GM12878 (cell line): ENCODE data around the gene IFT122. TPM values are rescaled to one million over a fixed set of nuclear protein-coding genes. Genes with fewer than 3 reads are reported as not detected.

ENCODE experiments used
- ATAC-seq: fragments of 200-7000 bp; cut with Tn5 transposase; 3 replicates; pipeline ENCODE4 v1.9.1; 2020; ENCODE audit warnings: mild to moderate bottlenecking, moderate library complexity
- BruUV-seq: library from RNA; stranded (reverse); fragments of 400-500 nt; replicated peaks from 2 replicates; lab custom pipeline; 2021; lab: Mats Ljungman, UMichigan
- CTCF ChIA-PET: fragments of 300-600 bp; sonication (Branson Sonifier 250); formaldehyde crosslinking; extraction: SDS; loops from one replicate; lab custom pipeline; 2021; ENCODE audit warnings: inconsistent platforms; lab: Yijun Ruan, JAX
- POLR2A ChIA-PET: fragments of 350-600 bp; formaldehyde crosslinking; extraction: SDS; loops from one replicate; lab custom pipeline; 2021; ENCODE audit warnings: inconsistent platforms; lab: Charles Lee
- RAD21 ChIA-PET: fragments of 300-600 bp; sonication (Branson Sonifier 250); formaldehyde crosslinking; loops from one replicate; lab custom pipeline; 2023; ENCODE audit warnings: antibody characterized with exemption; ENCODE audit not compliant: unreplicated experiment; lab: Charles Lee
- SMC1A ChIA-PET: fragments of 300-600 bp; sonication (Branson Sonifier 250); formaldehyde crosslinking; loops from one replicate; lab custom pipeline; 2023; ENCODE audit not compliant: unreplicated experiment, uncharacterized antibody; lab: Charles Lee
- DNase-seq: peaks from one replicate; pipeline ENCODE4 v3.0.0-alpha.2; 2011; ENCODE audit warnings: low read depth, low spot score
- FAIRE-seq: peaks from 3 replicates; lab custom pipeline; 2011; peaks lifted over from hg19 to GRCh38; lab: Jason Lieb, UNC
- H2AFZ ChIP-seq: 2 replicates; pipeline ENCODE4 v1.6.0; 2011; ENCODE audit warnings: low read depth, low read length, control low read depth; ENCODE audit not compliant: control insufficient read depth
- H3K27ac ChIP-seq: 2 replicates; pipeline ENCODE4 v1.5.1; 2011; ENCODE audit warnings: control low read depth; ENCODE audit not compliant: control insufficient read depth, insufficient read depth
- H3K27me3 ChIP-seq, 2 experiments: replicated peaks in 1 of 2; 2 replicates each; pipeline versions ENCODE4 v1.6.0 to v1.6.1; 2011; ENCODE audit warnings: low read length in 1 of 2; ENCODE audit not compliant: control insufficient read depth in 2 of 2, insufficient read depth in 2 of 2
- H3K36me3 ChIP-seq, 2 experiments: 2 replicates each; pipeline ENCODE4 v1.5.1; 2011; ENCODE audit warnings: low read length in 1 of 2; ENCODE audit not compliant: control insufficient read depth in 2 of 2, insufficient read depth in 2 of 2
- H3K4me1 ChIP-seq: 2 replicates; pipeline ENCODE4 v1.6.1; 2011; ENCODE audit warnings: mild to moderate bottlenecking, low read length, moderate library complexity, mixed read lengths; ENCODE audit not compliant: control insufficient read depth, insufficient read depth
- H3K4me2 ChIP-seq: 2 replicates; pipeline ENCODE4 v1.6.0; 2011; ENCODE audit warnings: control low read depth; ENCODE audit not compliant: control insufficient read depth, insufficient read depth
- H3K4me3 ChIP-seq: fragments of 200-600 bp; sonication (generic); 2 replicates; pipeline ENCODE4 v1.5.1; 2016
- H3K79me2 ChIP-seq: 2 replicates; pipeline ENCODE4 v1.6.0; 2011; ENCODE audit warnings: low read length; ENCODE audit not compliant: control insufficient read depth, insufficient read depth
- H3K9ac ChIP-seq: 2 replicates; pipeline ENCODE4 v1.8.0; 2011; ENCODE audit warnings: low read length, control low read depth, mixed read lengths; ENCODE audit not compliant: control insufficient read depth, insufficient read depth
- H3K9me3 ChIP-seq: replicated peaks from 3 replicates; pipeline ENCODE4 v1.5.1; 2011; ENCODE audit warnings: mild to moderate bottlenecking, low read length; ENCODE audit not compliant: control insufficient read depth, insufficient read depth
- H4K20me1 ChIP-seq: 2 replicates; pipeline ENCODE4 v1.6.0; 2011; ENCODE audit not compliant: control insufficient read depth, insufficient read depth
- ATF3 ChIP-seq: IDR thresholded peaks from 2 replicates; pipeline ENCODE4 v1.6.1; 2011; ENCODE audit warnings: low read depth, mild to moderate bottlenecking, low read length, moderate library complexity, borderline replicate concordance; ENCODE audit errors: extremely low read depth
- FOS ChIP-seq: IDR thresholded peaks from 3 replicates; pipeline ENCODE4 v1.6.1; 2011; ENCODE audit warnings: borderline replicate concordance; ENCODE audit not compliant: insufficient read length; ENCODE audit errors: extremely low read depth
- JUNB ChIP-seq: IDR thresholded peaks from 2 replicates; pipeline ENCODE4 v1.6.1; 2016; ENCODE audit warnings: antibody characterized with exemption, mild to moderate bottlenecking
- JUND ChIP-seq: IDR thresholded peaks from 2 replicates; pipeline ENCODE4 v1.6.1; 2012; ENCODE audit warnings: low read depth, mild to moderate bottlenecking, low read length, improper control_type of control experiment, moderate library complexity
- MYC ChIP-seq: IDR thresholded peaks from 2 replicates; pipeline ENCODE4 v1.6.1; 2011; ENCODE audit warnings: mild to moderate bottlenecking, low read length, moderate library complexity, inconsistent platforms; ENCODE audit not compliant: insufficient read depth, insufficient replicate concordance, insufficient read length, severe bottlenecking
- NFXL1 ChIP-seq: fragments of 450-650 bp; IDR thresholded peaks from 2 replicates; pipeline ENCODE4 v1.6.1; 2017; ENCODE audit warnings: antibody characterized with exemption, mild to moderate bottlenecking, borderline replicate concordance
- PML ChIP-seq: IDR thresholded peaks from 2 replicates; pipeline ENCODE4 v1.6.1; 2012; ENCODE audit warnings: low read length, inconsistent platforms
- RELA ChIP-seq: fragments of 450-650 bp; IDR thresholded peaks from 2 replicates; pipeline ENCODE4 v1.8.0; 2014; ENCODE audit warnings: borderline replicate concordance; ENCODE audit not compliant: partially characterized antibody
- RUNX3 ChIP-seq: IDR thresholded peaks from 2 replicates; pipeline ENCODE4 v1.6.1; 2012; ENCODE audit warnings: low read length, inconsistent platforms
- SMARCA5 ChIP-seq: fragments of 450-650 bp; IDR thresholded peaks from 2 replicates; pipeline ENCODE4 v1.6.1; 2017; ENCODE audit warnings: mild to moderate bottlenecking
- SPI1 ChIP-seq: IDR thresholded peaks from 2 replicates; pipeline ENCODE4 v1.6.1; 2011; ENCODE audit warnings: low read depth, mild to moderate bottlenecking, low read length, moderate library complexity, borderline replicate concordance; ENCODE audit not compliant: insufficient read depth
- STAT1 ChIP-seq: fragments of 450-650 bp; conservative IDR thresholded peaks from 2 replicates; pipeline ENCODE4 v1.6.1; 2014; ENCODE audit warnings: antibody characterized with exemption, mild to moderate bottlenecking
- ZBTB4 ChIP-seq: fragments of 450-650 bp; formaldehyde crosslinking; IDR thresholded peaks from 2 replicates; pipeline ENCODE4 v1.4.0; 2022; ENCODE audit warnings: mild to moderate bottlenecking, moderate library complexity
- ZNF24 ChIP-seq: fragments of 450-650 bp; IDR thresholded peaks from 2 replicates; pipeline ENCODE4 v1.6.1; 2017; ENCODE audit warnings: antibody characterized with exemption, mild to moderate bottlenecking
- ZNF592 ChIP-seq: fragments of 450-650 bp; IDR thresholded peaks from 2 replicates; pipeline ENCODE4 v1.6.1; 2017; ENCODE audit warnings: mild to moderate bottlenecking, moderate library complexity
- ZZZ3 ChIP-seq: IDR thresholded peaks from 2 replicates; pipeline ENCODE4 v1.6.1; 2011; ENCODE audit warnings: low read depth; ENCODE audit not compliant: control insufficient read depth, insufficient read length
- WGBS: methylation state at CpG from one replicate; pipeline ENCODE4 v1.1.6; 2016; ENCODE audit warnings: low lambda C conversion rate; ENCODE audit not compliant: insufficient replicate concordance, insufficient coverage; ENCODE audit errors: missing lambda C conversion rate; 5-methylcytosine and 5-hydroxymethylcytosine counted together
- in situ Hi-C: fragments of 300-500 bp; cut with MboI; formaldehyde crosslinking; loops from 9 replicates; pipeline ENCODE4 v1.14.3; 2018; ENCODE audit warnings: mixed read lengths
- intact Hi-C: fragments of 100-400 bp; cut with micrococcal nuclease; formaldehyde crosslinking; loops from one replicate; pipeline ENCODE4 v1.14.2; 2022; ENCODE audit not compliant: unreplicated experiment
- polyA plus RNA-seq, 11 experiments: library from polyadenylated mRNA; depleted of rRNA in 4 of 11; unstranded in 6 of 11; stranded (reverse) in 5 of 11; fragments of >200 nt; fragmentation: Nextera tagmentation in 4 of 11; fragmentation: Illumina TruSeq in 1 of 11; extraction: Ambion mirVana in 4 of 11; extraction: Trizol in 1 of 11; gene quantifications; 1 replicate in 1 of 11; 2 replicates in 10 of 11; pipeline versions ENCODE4 v1.2.1 to v1.2.3, GENCODE V29; 2011 to 2016; ENCODE audit warnings: inconsistent platforms in 2 of 11, missing spikeins in 2 of 11, low read depth in 1 of 11
- total RNA-seq, 4 experiments: library from RNA; depleted of rRNA in 3 of 4; stranded (reverse); fragments of >200 nt in 3 of 4; fragmentation: Illumina TruSeq in 1 of 4; extraction: Trizol in 1 of 4; gene quantifications; 2 replicates each; pipeline versions ENCODE4 v1.2.1 to v1.2.3, GENCODE V29; 2013 to 2021

The IFT122 gene
- total and polyA plus RNA-seq, 10 of the 15 experiments (the other 5 are each of a cell fraction or from before 2014, with no cell fraction given) = 1.8 to 19.2 (median 8.4) TPM

GRCh38 chr3:129549006-129549800 lies 109.2 kb downstream of the IFT122 start:
- in situ Hi-C loops (no loop called here), intact Hi-C loops (no loop called here)
- no peak for ATAC-seq
- Histone ChIP-seq H4K20me1 (no peaks in the 10 kb centered on the region), H3K36me3 (no peaks in the 10 kb centered on the region), H3K9me3 (no peaks in the 10 kb centered on the region), H2AFZ (no peak overlapping the region), H3K4me3 (no peak overlapping the region), H3K79me2 (no peaks in the 10 kb centered on the region), H3K4me2 (no peak overlapping the region), H3K27ac (no peak overlapping the region), H3K4me1 (no peaks in the 10 kb centered on the region), H3K9ac (no peak overlapping the region), H3K27me3 (peaks cover 2 to 7% of the 10 kb centered on the region in 2 experiments; a peak in 3 of 4 replicates)
- FAIRE-seq = no peak
- SMC1A ChIA-PET = interaction anchor here (1.2 kb wide), 1 partner anchor 106 kb away, joined by 3 read pairs; no protein-coding TSS in a partner anchor
- POLR2A ChIA-PET = no interaction called here
- RAD21 ChIA-PET = no interaction called here
- DNase-seq = no peak
- BruUV-seq = no TSS peak
- CTCF ChIA-PET = no interaction called here
- WGBS = 63% methylated on average over 18 of the region's 18 CpGs
- TF ChIP-seq MYC = no peak
- TF ChIP-seq RUNX3 = no peak
- no peak for TF ChIP-seq ZNF592
- no peak for TF ChIP-seq ZBTB4 (CRISPR knock-in tag)
- no peak for TF ChIP-seq SMARCA5
- TF ChIP-seq ZNF24 = no peak
- TF ChIP-seq JUND = no peak
- no peak for TF ChIP-seq NFXL1
- no peak for TF ChIP-seq ATF3
- TF ChIP-seq SPI1 = no peak
- TF ChIP-seq ZZZ3 = no peak
- TF ChIP-seq FOS = no peak
- TF ChIP-seq PML = no peak
- no peak for TF ChIP-seq JUNB
- no peak for TF ChIP-seq STAT1
- TF ChIP-seq RELA = no peak
